HG03565 (cell line): ENCODE data around the gene SFXN3.

Experiments
- ATAC-seq: cut with Tn5 transposase; IDR thresholded peaks from one replicate; pipeline ENCODE4 v1.9.1; 2021; ENCODE audit warnings: mild to moderate bottlenecking, moderate library complexity; ENCODE audit not compliant: unreplicated experiment

SFXN3 gene

DNA sequence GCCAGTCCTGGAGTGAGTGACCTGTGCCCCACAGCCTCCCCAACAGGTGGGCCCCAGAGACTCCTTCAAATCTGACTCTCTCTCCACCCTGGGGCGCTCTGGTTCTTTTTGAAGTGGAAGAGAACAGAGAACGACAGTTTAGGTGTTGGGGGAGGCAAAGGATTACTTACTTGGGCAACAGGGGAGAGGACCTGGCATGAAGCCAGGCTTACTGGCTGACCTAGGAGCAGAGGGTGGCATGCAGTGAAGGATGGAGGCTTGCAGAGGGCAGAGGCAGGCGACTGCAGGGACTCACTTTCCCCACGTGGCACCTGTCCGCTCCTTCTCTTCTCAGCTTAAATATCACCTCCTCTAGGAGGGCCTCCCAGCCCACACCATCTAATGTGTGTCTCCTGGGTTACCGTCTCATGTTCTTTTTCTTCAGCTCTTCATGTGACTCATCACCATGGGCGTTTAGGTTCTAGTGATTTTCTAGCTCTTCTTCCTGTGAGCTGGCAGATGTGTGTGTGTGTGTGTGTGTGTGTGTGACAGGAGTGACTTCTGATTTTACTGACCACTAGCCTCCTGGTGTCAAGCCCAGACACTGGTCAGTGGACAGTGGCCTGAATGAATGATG, 16.0 kb upstream of the SFXN3 start:
- no peak for ATAC-seq

DNA sequence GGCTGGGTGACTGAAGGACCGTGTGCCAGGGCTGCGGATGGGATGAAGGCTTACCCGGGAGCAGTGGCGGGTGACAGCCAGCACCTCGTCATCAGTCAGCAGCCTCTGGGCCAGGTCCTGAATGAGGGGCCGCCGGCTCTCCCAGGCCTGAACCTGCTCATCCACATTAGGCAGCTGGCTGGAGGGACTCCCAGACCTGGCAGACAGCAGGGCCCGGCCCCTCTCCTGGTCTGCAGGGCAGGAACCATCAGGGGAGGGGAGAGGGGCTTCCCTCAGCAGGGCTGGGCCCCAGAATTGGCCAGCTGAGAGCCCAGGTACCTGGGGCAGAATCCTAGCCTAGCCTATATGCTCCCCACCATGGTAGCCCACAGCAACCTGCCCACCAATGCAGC, 15.5 kb upstream of the SFXN3 start:
- ATAC-seq: no peak

DNA sequence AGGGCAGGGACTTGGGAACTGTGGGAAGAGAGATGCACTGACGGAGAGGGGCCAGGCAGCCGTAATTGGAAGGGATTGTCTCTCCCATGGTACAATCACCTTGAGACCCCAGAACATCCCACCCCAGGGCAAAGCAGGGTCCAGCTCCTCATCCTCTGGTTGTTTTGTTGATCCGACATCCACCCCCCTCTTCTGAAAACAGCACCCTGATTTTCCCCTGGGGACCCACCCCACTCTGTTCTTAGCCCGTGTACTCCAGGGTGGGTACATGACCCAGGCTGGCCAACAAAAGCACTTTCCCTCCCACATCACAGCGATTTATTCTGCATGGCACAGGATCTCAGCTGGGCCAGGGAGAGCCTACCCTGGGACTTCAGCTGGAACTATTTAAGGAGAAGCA, 14.2 kb upstream of the SFXN3 start:
- ATAC-seq: no peak

DNA sequence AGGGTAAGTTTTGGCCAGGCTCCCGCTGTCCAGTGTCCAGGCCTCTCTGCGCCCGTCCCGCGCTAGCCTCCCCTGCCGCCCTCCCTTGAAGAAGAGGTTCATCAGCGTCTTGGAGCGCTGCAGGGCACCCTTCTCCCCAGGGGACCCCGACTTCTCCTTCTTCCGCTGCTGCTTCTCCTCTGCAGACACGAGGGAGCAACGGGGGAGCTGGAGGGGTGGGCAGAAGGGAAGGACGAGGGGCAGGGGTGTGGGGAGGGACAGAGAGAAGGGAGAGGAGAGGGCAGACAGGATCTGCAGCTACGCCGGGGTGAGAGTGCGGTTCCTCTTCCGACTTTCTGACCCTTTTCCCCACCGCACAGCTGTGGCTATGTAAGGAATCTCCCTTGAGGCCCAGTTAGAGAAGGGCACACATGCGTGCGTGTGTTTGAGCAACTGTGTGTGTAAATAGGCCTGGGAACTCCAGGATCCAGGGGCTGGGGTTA, 12.9 kb upstream of the SFXN3 start:
- no peak for ATAC-seq

DNA sequence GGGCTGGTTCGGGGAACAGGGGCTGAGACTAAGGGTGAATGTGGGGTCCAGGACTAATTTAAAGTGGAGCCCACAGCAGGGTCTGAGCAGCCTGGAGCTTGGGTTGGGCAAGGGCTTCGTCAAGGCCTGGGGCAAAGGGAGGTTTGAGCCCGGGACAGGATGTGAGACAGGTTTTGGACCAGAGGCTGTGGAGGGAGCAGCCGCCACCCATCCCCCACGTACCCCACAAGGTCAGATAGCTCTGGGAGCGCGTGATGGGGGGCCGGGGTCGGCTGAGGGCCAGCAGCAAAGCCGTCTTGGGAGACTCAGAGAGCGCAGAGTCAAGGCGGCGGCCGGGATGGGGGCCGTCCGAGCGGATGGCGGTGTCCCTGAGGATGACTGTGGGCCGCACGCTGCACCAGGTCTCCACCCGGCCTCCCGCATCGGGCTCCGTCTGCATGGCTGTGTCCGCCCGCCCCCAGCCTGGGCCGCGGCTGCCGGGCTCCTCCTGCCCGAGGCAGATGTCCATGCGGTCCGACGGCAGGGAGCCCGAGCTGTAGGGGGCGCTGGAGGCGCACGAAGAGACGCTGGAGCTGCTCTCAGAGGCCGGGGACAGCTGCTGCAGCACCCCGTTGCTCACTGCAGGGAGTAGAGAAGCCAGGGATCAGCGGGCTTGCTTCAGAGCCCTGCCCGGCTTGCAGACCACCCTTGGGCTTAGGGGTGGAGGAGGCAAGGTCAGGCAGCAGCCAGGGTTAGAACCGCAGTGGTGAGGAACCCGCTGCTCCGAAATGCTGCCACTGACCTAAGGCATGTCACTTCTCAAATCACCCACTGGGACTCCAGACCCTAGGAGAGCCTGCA, 12.2 kb upstream of the SFXN3 start:
- no peak for ATAC-seq

DNA sequence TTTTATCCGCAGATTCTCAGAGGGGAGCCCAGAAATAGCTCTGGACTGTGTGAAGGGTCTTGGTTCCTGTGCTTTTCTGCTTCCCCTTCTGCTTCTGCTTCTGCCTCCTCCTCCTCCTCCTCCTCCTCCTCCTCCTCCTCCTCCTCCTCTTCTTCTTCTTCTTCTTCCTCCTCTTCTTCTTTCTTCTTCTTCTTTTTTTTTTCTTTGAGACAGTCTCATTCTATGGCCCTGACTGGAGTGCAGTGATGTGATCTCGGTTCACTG, 11.7 kb upstream of the SFXN3 start:
- no peak for ATAC-seq

DNA sequence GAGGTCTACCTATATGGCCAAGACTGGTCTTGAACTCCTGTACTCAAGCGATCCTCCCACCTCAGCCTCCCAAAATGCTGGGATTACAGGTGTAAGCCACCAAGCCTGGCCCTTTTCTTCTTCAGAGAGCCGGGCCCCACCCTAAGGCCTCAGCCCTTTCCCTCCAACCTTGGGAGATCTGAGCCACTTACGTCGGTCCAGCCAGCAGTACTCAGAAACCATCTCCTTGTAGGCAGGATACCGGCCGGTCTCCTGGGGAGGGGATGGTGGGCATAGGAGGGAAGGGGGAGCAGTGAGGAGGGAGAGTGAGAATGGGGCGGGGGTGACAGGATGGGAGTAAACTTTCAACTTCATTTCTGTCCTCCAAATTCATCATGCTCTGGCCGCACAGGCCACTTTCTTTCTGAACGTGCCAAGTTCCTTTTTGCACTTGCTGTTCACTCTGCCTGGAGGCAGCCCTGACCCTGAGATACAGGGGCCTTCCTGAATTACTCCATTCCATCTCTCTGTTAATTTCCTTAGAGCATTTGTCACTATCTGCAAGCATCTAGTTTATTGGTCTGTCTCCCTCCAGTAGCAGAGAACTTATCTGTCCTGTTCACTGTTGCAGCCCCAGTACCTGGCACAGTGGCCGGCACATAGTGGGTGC, 10.5 kb upstream of the SFXN3 start:
- no peak for ATAC-seq

DNA sequence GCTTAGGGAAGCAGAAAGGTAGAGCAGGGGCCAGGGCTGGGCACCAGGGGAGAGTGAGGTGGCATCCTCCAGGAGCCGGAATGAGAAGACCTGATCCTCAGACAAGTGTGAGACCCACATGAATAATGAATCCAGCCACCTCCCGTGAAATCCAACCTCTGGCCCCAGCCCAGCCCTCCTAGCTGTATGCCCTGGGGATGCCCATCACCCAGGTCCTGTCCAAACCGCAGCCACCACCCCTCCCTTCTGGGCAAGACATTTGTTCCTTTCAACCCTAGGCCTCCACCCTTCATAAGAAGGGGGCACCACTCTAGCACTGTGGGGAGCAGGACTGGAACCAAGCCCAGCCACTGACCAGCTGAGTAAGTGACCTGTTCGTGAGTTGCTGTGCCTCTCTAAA, 9.8 kb upstream of the SFXN3 start:
- ATAC-seq: no peak

DNA sequence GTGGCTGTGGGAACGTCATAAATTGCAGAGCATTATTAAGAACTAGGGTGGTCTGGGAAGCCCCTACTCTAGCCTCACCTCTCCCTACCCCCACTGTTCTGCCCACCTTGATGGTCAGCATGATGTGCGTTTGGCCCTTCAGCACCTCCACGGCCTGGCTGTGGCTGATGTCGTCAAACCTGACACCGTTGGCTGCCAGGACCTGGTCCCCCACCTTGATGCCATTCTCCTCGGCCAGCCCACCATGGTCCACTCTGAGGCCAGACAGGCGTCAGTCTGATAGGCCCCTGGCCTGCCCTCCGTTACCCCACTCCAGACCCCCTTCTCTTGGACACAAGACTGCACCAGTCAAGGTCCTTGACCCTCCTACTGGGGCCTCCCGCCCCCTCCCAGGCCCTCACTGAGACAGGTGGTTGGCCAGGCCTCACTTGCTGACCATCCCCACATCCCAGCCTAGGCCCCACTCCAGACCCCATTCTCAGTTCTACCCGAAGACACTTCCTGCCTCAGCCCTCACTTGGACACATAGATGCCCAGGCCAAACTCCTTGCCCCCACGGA, 9.3 kb upstream of the SFXN3 start:
- ATAC-seq: no peak

DNA sequence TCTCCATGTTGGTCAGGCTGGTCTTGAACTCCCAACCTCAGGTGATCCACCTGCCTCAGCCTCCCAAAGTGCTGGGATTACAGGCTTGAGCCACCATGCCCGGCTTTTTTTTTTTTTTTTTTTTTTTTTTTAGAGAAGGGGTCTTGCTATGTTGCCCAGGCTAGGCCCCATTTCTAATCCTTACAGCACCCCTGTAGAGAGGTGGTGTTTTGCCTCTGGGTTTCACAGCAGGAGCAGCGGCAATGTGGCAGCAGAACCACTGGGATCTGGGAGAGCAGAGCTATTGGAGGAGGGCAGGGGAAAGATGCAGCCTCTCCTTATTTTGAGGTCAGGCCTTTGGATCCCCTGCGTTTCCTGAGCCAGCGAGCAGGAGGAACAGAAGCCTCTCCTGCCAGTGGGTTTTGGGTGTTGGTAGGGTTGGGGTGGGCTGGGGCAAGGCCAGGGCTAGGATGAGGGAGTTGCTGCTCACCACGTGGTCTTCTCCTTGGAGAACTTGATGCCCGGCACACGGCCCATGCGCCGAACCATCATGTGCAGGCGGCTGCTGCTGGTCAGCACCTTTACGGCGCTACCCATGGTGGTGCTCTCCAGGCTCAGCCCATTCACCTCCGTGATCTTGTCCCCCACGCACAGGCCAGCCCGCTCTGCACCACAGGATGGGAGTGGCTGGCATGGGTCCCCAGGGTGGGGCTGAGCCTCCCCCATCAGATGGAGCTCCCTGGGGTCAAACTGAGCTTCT, 7.9 kb upstream of the SFXN3 start:
- no peak for ATAC-seq

DNA sequence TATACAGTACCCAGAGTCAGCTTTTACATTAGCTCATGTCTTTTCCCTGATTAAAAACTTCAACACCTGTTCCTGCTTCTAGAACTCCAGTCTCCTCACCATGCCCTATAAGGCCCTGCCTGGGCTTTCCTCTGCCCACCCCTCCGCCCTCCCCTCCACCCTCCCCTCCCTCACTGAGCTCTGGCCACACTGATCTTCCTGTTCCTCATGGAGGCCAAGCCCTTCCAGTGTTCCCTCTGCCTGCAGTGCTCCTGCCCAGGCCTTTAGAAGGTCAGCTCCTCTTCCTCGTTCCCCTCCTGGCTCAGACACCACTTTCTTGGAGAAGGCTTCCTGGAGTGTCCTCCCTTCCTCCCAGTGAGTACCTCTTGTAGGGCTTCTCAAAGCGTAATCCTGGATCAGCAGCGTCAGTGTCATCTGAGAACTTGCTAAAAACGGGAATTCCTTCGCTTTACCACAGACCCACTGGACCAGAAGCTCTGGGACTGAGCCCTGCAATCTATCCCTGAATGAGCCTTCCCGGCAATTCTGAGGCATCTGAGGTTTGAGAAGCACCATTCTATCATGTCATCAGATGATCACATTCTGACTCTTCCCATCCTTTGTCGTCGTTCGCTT, 3.8 kb upstream of the SFXN3 start:
- ATAC-seq: no peak

DNA sequence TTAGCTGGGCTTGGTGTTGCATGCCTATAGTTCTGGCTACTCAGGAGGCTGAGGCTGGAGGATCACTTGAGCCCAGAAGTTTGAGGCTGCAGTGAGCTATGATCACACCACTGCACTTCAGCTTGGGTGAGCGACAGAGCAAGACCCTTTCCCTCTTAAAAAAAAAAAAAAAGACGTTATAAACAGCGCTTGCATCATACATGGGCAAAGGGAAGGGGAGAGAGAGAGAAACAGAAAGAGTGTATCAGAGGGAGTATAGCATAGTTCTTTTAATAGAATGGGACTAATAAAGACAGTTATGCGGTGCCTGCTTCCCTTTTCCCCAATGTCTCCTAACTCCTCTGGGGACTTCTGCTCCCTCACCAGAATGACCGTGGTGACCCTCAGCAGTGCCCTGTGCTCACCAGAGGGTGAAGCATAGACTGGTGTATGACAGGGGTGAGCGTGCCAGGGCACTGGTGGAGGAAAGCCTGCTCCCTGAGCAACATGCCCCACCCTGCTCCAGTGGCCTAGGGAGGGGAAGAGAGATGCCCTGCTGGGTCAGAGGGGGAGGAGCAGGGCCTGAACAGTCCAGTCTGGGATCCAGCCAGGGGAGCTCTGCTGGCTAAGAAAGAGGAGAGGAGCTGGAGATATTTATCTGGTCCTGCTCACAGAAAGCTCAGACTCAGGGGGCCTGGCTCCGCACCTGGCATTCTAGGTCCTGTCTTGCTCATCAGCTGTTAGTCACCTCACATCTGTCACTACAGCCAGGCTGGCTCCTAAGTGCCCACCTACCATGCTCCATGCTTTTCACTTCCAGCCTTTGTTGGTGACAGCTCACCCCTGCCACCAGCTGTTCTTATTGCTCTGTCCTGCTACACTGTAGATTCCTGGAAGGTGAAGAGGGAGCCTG, 2.3 kb upstream of the SFXN3 start:
- ATAC-seq: no peak

DNA sequence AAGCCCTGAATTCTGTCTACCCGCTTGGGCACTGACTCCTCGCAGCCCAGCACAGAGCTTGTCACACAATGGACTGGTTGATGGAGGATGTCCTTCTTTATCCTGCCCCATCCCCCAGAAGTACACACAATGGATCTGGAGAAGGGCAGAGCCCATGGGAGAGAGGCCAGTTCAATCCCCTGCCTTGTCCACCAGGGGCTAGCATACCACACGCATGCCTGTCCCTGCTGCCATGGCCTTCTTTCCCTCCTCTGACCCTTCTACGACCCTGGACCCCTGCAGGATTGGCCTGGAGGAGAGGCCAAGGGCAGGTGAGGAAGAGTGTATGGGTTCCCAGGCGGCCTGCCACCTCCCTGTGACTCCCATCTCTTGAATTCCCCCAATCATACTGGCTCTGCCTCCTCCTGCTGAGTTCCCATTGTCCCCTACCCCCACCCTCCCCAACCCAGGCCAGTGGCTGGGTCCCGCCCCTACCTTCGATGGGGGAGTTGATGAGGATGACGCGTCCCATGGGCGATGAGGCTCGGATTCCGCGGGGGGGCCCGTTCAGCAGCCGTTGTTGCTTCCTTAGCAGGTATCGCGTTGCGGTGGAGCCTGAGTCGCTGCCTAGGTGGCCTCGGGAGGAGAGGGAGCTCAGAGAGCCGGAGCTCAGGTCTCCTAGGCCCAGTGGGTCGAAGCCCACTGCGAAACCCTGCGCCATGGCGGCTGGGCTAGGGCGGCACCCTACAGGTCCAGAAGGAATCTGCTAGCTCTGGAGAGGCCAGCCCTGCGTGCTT, 1.3 kb upstream of the SFXN3 start:
- ATAC-seq: no peak

DNA sequence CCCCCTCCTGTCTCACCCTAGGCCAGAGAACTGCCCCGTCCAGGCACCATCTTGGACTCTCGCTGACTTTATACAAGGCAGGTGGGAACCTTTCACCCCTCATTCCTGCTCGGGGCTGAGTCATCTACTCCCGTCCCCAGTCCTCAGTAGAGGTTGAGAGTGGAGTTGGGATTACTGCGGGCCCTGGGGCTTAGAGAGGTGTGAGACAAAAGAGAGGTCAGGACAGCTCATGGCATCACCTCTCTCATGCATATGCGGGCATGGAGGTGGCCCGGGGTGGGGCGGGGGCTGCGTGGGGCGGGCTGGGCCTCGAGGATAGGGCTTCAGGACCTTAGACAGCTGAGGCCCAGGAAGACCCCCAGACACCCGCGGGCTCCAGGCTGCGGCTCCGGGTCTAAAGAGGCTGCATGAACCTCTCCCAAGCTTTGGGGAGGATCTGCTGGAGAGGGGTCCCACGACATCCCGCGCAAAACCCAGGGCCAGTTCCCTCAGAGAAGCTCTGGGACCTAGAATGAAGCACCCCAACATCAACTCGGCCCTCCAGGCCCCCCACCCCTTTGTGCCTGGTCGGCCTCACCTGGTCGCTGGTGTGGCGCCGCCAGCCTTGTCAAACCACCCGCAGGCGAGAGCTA, 422 bp upstream of the SFXN3 start:
- ATAC-seq: no peak

DNA sequence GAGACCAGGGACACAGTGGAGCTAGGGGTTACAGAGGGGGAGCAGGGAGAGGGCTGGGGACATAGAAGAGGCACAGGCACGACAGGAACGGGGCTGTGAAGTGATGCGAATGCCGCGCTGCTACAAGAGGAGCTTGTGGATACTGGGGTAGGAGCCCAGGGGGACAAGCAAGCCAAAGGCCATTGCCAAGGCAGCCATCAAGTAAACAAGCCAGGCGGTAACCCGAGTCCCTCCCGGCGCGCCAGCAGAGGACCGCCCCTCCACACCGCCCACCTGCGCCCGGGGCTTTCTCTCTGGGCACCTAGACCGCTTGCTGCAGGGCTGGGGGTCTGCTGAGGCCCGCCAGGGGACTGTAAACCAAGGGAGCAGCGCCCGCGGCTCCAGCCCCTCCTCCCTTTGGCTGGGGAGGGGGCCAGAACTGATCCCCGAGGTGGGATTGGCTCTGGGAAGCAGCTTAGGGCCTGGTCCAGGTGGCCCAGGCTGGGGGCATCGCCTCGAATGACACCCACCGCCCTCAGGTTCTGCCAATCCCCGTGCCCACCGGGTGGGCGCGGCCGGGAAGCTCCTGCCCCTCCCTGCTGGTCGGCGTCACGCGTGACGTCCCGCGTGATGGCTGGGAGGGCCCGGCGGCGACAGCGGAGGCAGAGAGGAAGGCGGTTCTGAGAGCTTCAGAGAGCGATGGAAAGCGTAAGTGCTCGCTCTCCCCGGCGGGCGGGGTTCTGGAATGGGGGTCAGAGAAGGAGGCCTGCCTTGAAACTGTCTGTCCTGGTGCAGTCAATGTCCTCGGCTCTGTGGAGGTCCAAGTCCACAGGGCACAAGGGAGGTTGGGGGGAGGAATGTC, 982 bp downstream of the SFXN3 start:
- no peak for ATAC-seq

DNA sequence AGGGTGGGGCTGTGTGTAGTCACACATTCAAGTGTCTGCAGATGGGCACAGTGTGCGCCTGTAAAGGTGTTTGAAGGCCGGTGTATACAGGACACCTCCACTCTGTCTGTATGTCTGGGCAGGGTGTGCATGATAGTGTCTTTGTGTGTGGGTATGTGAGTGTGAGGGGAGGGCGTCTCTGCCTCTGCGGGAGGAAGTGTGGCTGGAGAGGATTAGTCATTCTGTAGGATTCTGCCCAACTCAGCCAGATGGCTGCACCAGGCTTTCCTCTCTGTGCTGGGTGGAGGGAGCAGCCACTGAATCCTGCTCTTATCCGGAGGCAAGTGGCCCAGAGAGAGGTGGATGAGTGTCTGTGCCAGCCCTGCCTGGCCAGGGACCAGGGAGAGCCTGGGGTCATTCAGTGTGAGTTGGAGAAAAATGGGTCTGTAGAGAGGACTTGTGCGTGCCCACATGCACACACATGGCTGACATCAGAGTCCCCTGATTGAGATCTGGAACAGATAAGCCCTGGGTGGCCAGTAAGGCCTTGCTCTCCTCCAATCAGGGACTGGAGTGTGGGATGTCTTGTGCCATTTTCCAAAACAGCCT, 1.7 kb downstream of the SFXN3 start:
- no peak for ATAC-seq

DNA sequence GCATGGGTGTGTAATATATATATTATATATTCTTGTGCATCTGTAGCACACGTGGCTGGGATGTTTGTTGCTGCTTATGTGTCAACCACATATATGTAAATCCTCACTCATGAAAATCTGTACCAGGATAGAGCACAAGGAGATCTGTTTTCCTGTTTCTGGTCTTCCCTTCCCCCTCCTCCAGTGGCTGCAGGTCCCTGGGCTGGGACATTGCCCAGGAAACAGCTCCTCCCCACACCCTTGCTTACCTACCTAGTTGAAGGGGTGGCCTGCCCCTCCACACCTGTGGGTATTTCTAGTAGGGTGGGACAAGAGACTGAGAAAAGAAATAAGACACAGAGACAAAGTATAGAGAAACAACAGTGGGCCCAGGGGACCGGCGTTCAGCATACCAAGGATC, 2.2 kb downstream of the SFXN3 start:
- ATAC-seq: no peak
